GM10847 (cell line): Measurements from ENCODE around the gene CDH11.

ENCODE experiments used
- POLR2A ChIP-seq: IDR thresholded peaks from 2 replicates; pipeline ENCODE4 v1.6.1; 2011; ENCODE audit not compliant: insufficient read length; ENCODE audit errors: extremely low read depth

The CDH11 gene

DNA sequence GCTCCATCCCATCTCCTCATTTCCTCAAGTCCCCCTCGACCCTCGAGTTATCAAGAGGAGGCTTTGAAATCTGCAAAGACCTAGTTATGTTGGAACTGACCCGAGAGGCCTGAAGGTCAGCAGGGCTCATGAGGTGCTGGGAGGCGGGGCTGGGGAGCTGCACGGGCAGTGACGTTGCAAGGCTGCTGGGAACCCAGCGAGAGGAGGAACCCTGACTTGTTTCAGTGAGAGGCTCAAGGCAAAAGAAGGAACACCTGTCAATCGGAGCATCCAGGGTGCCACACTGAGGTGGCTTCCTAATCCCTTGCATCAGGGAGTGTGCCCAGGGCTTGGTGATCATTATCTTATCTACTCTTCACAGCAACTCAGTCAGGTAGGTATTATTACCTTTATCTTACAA lies 86.9 kb downstream of the CDH11 start:
- no peak for TF ChIP-seq POLR2A

GRCh38 chr16:65032387-65032786 lies 89.5 kb downstream of the CDH11 start:
- no peak for TF ChIP-seq POLR2A

DNA sequence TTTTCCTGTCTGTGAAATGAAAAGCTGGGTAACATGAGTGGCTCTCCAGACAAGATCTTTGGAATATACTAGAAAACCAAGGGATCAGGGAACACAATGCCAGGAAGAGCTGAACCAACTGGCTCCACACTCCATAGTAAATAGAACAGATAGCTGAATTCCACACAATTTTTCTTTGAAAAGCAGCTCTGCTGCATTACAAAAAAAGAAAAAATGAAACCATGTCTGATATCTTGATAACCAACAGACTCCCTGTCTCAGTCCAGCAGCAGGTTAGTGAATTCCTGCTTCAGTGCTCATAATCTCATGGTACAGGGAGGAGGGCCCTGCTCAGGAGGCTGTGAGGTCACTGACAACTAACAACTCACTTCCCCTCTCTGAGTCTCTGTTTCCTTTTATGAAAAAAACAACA lies 97.1 kb downstream of the CDH11 start:
- no peak for TF ChIP-seq POLR2A

GRCh38 chr16:65023802-65024201 lies 98.1 kb downstream of the CDH11 start:
- TF ChIP-seq POLR2A: no peak

GRCh38 chr16:65021852-65022595 lies 99.8 kb downstream of the CDH11 start:
- TF ChIP-seq POLR2A: no peak

GRCh38 chr16:65016754-65017153 lies 105.1 kb downstream of the CDH11 start:
- no peak for TF ChIP-seq POLR2A

GRCh38 chr16:65015599-65015998 lies 106.3 kb downstream of the CDH11 start:
- no peak for TF ChIP-seq POLR2A

DNA sequence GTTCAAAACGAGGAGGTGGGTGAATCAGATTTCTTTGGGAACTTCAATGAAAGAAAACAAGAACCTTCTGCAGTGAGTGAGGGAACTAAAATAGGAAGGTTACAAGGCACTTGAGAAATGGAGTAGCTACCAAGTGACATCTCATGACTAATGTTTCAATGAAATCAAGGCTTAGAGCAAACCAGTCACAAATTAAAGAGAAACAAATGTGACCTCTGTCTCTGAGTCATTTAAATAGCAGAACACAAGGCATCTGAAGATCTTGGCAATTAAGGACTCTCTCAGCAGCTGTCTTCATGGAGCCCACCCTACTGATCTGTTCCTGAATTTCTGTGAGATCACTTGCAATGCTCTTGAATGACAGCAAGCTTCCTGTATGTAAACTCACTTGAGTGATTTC lies 109.5 kb downstream of the CDH11 start:
- TF ChIP-seq POLR2A: no peak

DNA sequence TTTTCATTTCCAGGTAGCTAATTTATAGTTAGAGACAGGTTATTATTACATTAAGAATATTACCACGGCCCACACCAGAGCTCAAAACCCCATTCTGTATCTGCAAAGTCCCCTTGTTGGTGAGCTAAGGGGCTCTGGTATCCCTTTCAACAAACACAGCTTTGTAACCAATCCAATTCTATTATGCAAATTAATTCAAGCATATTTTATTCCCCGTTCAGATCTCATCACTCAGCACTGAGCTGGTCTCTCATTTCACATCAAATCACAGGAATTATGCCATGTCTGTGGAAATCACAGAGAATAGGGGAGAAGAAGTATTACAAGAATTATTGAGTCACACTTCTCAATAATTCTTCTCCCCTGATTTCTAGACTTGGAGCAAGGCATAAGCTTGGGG lies 111.7 kb downstream of the CDH11 start:
- no peak for TF ChIP-seq POLR2A

- TF ChIP-seq POLR2A: no peak
Measured at GRCh38 chr16:65005696-65006095, 116.2 kb downstream of the CDH11 start.

DNA sequence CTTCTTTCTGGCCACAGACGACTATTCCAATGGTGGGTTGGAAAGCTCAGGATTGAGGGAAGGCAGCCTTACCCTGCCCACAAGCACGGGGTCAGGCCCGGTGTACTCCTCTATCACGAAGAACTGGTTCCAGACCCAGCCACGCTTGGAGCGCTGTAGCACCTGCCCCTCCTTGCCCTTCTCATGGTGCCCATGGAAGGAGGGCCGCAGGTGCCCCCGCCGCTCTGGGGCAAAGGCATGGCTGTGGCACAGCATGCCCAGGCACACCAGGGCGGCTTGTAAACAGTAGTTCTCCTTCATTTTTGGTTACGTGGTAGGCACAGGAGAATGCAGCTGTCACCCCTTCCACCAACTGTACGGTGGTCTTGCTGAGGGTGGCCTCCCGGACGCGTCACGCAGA lies 117.3 kb downstream of the CDH11 start:
- TF ChIP-seq POLR2A: no peak

GRCh38 chr16:65003621-65004020 lies 118.2 kb downstream of the CDH11 start:
- TF ChIP-seq POLR2A: no peak

DNA sequence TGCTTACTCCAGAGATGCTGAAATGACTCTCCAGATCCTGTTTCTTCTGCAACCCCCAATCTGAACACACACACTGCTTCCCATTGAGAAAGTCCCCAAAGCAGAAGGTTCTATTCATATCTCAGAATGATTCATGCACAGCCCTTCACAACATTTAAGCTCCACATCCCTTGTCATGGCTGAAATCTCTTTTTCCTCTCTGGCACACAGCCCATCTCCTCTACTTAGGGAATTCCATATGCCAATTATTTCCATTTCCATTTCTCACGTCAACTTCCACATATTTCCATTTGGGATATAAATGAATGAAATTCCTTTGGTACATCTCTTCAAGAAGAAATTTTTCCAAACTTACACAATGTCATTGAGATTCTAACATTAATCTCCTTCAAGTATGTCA lies 119.6 kb downstream of the CDH11 start:
- no peak for TF ChIP-seq POLR2A

- no peak for TF ChIP-seq POLR2A
Measured at GRCh38 chr16:65000654-65001053, 121.2 kb downstream of the CDH11 start.

GRCh38 chr16:64997751-64998150 lies 124.1 kb downstream of the CDH11 start:
- TF ChIP-seq POLR2A: no peak

DNA sequence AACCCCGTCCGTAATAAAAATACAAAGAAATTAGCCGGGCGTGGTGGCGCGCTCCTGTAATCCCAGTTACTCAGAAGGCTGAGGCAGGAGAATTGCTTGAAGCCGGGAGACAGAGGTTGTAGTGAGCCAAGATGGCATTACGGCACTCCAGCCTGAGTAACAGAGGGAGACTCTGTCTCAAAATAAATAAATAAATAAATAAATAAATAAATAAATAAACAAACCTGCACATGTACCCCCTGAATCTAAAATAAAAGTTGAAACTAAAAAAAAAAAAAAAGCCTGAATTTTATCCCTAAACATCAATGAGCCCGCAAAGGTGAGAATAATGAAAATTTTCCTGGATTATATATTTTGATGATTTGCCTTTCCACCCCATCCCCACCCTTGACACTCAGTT lies 124.7 kb downstream of the CDH11 start:
- no peak for TF ChIP-seq POLR2A

- no peak for TF ChIP-seq POLR2A
Measured at GRCh38 chr16:64996641-64997040, 125.2 kb downstream of the CDH11 start.
